ENCODE data around the gene TRDN.

- TF ChIP-seq CTCF (IDR thresholded peaks at IDR 0.05): no peak
- no peak for TF ChIP-seq POLR2A (IDR thresholded peaks at IDR 0.05)
These were observed 121.0 kb downstream of the TRDN start for GRCh38 chr6:123515715-123516114.

Measured in esophagus squamous epithelium (tissue), 4 donors.